DOHH2 (cell line): ENCODE measurements around the gene CCDC85A.

ENCODE experiments used
- EZH2phosphoT487 ChIP-seq: fragments of 200-600 bp; sonication (generic); IDR thresholded peaks from 2 replicates; pipeline ENCODE4 v1.6.1; 2017; ENCODE audit warnings: borderline replicate concordance, mild to moderate bottlenecking, antibody characterized with exemption, low read length, moderate library complexity, mixed read lengths
- TF ChIP-seq, protein P1 (sequence below): fragments of 200-600 bp; sonication (generic); IDR thresholded peaks from one replicate; pipeline ENCODE4 v1.5.1; 2014; ENCODE audit warnings: antibody characterized with exemption, mild to moderate bottlenecking, low read depth, low read length; ENCODE audit not compliant: poor library complexity, severe bottlenecking

GRCh38 chr2:56250153-56250729 is 66.5 kb downstream of the CCDC85A start:
- TF ChIP-seq, protein P1, sequence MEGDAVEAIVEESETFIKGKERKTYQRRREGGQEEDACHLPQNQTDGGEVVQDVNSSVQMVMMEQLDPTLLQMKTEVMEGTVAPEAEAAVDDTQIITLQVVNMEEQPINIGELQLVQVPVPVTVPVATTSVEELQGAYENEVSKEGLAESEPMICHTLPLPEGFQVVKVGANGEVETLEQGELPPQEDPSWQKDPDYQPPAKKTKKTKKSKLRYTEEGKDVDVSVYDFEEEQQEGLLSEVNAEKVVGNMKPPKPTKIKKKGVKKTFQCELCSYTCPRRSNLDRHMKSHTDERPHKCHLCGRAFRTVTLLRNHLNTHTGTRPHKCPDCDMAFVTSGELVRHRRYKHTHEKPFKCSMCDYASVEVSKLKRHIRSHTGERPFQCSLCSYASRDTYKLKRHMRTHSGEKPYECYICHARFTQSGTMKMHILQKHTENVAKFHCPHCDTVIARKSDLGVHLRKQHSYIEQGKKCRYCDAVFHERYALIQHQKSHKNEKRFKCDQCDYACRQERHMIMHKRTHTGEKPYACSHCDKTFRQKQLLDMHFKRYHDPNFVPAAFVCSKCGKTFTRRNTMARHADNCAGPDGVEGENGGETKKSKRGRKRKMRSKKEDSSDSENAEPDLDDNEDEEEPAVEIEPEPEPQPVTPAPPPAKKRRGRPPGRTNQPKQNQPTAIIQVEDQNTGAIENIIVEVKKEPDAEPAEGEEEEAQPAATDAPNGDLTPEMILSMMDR, result no peak
- TF ChIP-seq EZH2phosphoT487, result no peak
